DOHH2 (cell line): ENCODE measurements around the gene CANT1.
"Not testable (repeated sequence)": the region's sequence is repeated elsewhere in the genome, so short reads cannot be mapped to it uniquely, and the experiment has no call there.

Experiments
- H3F3A ChIP-seq: fragments of 200-600 bp; sonication (generic), shearing (Covaris generic); 2 replicates; pipeline ENCODE4 v1.6.0; 2016; ENCODE audit warnings: antibody characterized with exemption, mild to moderate bottlenecking; ENCODE audit not compliant: control insufficient read depth, insufficient read depth
- H3K27ac ChIP-seq: fragments of 200-600 bp; sonication (generic); 2 replicates; pipeline ENCODE4 v1.5.1; 2014; ENCODE audit warnings: low read depth, mild to moderate bottlenecking, low read length, moderate library complexity
- H3K27me3 ChIP-seq: fragments of 200-600 bp; sonication (generic); 2 replicates; pipeline ENCODE4 v1.6.1; 2014; ENCODE audit warnings: mild to moderate bottlenecking, low read length, mixed read lengths; ENCODE audit not compliant: control insufficient read depth
- H3K36me3 ChIP-seq: fragments of 200-600 bp; sonication (generic); 2 replicates; pipeline ENCODE4 v1.6.1; 2014; ENCODE audit warnings: mild to moderate bottlenecking, low read length, moderate library complexity, mixed read lengths; ENCODE audit not compliant: control insufficient read depth
- H3K4me1 ChIP-seq: fragments of 200-600 bp; sonication (generic); 2 replicates; pipeline ENCODE4 v1.6.1; 2014; ENCODE audit warnings: mild to moderate bottlenecking, low read length, mixed read lengths; ENCODE audit not compliant: control insufficient read depth
- H3K4me2 ChIP-seq: fragments of 200-600 bp; sonication (generic); 2 replicates; pipeline ENCODE4 v1.6.0; 2014; ENCODE audit warnings: mild to moderate bottlenecking, low read length, moderate library complexity
- H3K4me3 ChIP-seq: fragments of 200-600 bp; sonication (generic); 2 replicates; pipeline ENCODE4 v1.5.1; 2014; ENCODE audit warnings: mild to moderate bottlenecking, low read length, mixed read lengths
- H3K79me2 ChIP-seq: fragments of 200-600 bp; sonication (generic); 2 replicates; pipeline ENCODE4 v1.6.1; 2014; ENCODE audit warnings: mild to moderate bottlenecking, low read length, mixed read lengths; ENCODE audit not compliant: control insufficient read depth
- H3K9me2 ChIP-seq: fragments of 200-600 bp; sonication (generic); replicated peaks from 2 replicates; pipeline ENCODE4 v1.6.1; 2014; ENCODE audit warnings: mild to moderate bottlenecking, low read length, mixed read lengths; ENCODE audit not compliant: control insufficient read depth
- H3K9me3 ChIP-seq: fragments of 200-600 bp; sonication (generic); 2 replicates; pipeline ENCODE4 v1.6.1; 2014; ENCODE audit warnings: antibody characterized with exemption, low read length, mixed read lengths; ENCODE audit not compliant: control insufficient read depth, insufficient read depth
- H4K20me1 ChIP-seq: fragments of 200-600 bp; sonication (generic); 2 replicates; pipeline ENCODE4 v1.6.0; 2014; ENCODE audit warnings: low read depth, mild to moderate bottlenecking, antibody characterized with exemption, low read length, moderate library complexity; ENCODE audit not compliant: control insufficient read depth, insufficient read depth
- EZH2phosphoT487 ChIP-seq: fragments of 200-600 bp; sonication (generic); IDR thresholded peaks from 2 replicates; pipeline ENCODE4 v1.6.1; 2017; ENCODE audit warnings: borderline replicate concordance, mild to moderate bottlenecking, antibody characterized with exemption, low read length, moderate library complexity, mixed read lengths
- TF ChIP-seq, protein P1 (sequence below): fragments of 200-600 bp; sonication (generic); IDR thresholded peaks from one replicate; pipeline ENCODE4 v1.5.1; 2014; ENCODE audit warnings: antibody characterized with exemption, mild to moderate bottlenecking, low read depth, low read length; ENCODE audit not compliant: poor library complexity, severe bottlenecking

CANT1 gene

DNA sequence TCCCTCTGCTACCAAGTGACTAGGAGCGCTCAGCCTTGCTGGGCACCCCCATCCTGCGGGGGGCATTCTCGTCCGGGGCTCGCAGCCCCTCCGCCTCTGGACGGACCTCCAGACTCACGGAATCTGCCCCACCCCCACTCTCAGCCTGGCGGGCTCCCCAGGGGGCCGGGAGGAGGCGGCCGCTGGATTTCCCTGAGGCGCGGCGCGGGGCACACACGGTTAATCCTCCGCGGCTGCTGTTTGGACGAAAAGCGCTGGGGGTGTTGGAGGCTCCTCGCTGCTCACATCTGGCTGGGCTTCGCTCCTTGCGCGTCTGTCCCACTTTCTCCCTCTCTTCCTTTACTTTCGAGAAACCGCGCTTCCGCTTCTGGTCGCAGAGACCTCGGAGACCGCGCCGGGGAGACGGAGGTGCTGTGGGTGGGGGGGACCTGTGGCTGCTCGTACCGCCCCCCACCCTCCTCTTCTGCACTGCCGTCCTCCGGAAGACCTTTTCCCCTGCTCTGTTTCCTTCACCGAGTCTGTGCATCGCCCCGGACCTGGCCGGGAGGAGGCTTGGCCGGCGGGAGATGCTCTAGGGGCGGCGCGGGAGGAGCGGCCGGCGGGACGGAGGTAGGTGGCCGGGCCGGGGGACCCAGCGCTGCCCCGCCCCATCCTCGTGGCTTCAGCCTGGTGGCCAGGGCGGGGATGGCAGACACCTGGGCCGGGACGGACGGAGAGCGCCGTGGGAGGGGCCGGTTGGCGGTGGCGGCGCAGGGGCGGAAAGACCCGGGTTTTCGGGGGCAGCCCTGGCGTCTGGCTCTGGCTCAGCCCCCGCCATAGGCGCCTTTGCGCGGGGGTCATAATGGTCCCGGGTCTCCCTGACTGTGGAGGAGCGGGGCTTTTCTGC, 14.6 kb upstream of the CANT1 start, which contains the start of gene C1QTNF1:
TSS of gene C1QTNF1 (plus strand) at position 284 of the 886 bp plus-strand sequence. CDS start 19,800 bp downstream, outside the sequence.
- H3K4me3 ChIP-seq = no peak within 1 kb of the TSS
- no peaks in the 10 kb centered on the region for H3K9me3 ChIP-seq
- TF ChIP-seq, protein P1, sequence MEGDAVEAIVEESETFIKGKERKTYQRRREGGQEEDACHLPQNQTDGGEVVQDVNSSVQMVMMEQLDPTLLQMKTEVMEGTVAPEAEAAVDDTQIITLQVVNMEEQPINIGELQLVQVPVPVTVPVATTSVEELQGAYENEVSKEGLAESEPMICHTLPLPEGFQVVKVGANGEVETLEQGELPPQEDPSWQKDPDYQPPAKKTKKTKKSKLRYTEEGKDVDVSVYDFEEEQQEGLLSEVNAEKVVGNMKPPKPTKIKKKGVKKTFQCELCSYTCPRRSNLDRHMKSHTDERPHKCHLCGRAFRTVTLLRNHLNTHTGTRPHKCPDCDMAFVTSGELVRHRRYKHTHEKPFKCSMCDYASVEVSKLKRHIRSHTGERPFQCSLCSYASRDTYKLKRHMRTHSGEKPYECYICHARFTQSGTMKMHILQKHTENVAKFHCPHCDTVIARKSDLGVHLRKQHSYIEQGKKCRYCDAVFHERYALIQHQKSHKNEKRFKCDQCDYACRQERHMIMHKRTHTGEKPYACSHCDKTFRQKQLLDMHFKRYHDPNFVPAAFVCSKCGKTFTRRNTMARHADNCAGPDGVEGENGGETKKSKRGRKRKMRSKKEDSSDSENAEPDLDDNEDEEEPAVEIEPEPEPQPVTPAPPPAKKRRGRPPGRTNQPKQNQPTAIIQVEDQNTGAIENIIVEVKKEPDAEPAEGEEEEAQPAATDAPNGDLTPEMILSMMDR = no peak
- TF ChIP-seq EZH2phosphoT487 = no peak; the same call in 1 of the 2 replicates
- peaks cover 4% of the 10 kb centered on the region; the same call in 1 of the 2 replicates for H3K4me1 ChIP-seq
- no peak within 1 kb of the TSS for H3K27ac ChIP-seq
- no peaks in the 10 kb centered on the region for H3F3A ChIP-seq
- no peaks in the 10 kb centered on the region for H4K20me1 ChIP-seq
- no peaks in the 10 kb centered on the region for H3K79me2 ChIP-seq
- H3K9me2 ChIP-seq = no peaks in the 10 kb centered on the region
- peak within 1 kb of the TSS; percentile 21; the same call in 1 of the 2 replicates for H3K4me2 ChIP-seq
- no peaks in the 10 kb centered on the region for H3K36me3 ChIP-seq
- peaks cover 62% of the 10 kb centered on the region for H3K27me3 ChIP-seq

DNA sequence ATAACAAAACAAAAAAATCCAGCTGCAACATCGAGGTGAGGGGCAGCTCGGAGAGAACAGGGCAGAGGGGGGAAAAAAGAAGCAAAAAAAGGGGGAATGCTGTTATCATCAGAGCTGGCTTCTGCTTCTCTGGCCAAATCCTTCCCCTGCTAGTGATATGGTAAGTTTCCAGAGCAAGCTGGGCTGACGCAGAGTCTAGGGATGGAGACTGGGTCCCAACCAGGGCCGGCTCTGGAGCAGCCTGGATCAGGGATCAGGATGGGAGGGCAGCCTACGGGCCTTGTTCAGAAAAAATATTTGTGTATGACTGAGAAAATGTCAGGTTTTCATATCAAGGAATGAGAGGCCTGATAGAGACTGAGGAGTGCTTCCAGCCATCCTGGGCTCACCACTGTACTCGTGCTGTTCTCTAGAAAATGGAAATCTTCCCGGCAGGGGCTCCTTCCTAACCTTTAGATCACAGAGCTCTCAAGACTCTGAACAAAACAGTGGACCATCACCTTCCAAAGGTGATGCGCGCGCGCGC, 13.7 kb upstream of the CANT1 start:
- Histone ChIP-seq H3K4me3 (no peak overlapping the region), H3K36me3 (no peaks in the 10 kb centered on the region), H3K27ac (no peak overlapping the region), H3K4me1 (peaks cover 4% of the 10 kb centered on the region; the same call in 1 of the 2 replicates), H3K4me2 (no peak overlapping the region), H3K9me3 (no peaks in the 10 kb centered on the region), H3F3A (no peaks in the 10 kb centered on the region), H3K9me2 (no peaks in the 10 kb centered on the region), H3K27me3 (peaks cover 62% of the 10 kb centered on the region), H4K20me1 (no peaks in the 10 kb centered on the region), H3K79me2 (no peaks in the 10 kb centered on the region)
- TF ChIP-seq EZH2phosphoT487 = no peak
- TF ChIP-seq, protein P1 = no peak

DNA sequence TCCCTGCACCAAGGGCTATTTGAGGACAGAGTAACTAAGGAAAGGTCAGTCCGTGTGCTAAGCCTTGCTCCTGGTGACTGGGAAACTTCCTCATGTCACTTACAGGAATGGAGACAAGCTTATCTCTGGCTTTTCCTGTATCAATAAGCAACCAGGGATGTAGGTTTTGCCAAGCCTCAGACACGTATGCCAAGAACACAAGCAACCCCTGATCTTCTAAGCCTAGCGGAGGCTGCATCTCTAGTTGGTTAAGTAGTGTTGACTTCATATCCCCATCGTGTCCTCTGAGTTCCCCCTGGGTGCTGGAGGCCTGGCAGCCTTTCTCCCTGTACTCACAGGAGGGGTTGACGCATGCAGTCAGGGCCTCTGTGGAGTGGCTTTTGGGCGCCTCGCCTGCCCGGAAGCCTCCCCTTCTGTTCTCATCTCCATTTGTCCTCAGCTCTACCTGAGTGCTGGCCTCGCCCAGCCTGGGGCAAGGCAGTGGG, 13.0 kb upstream of the CANT1 start:
- H3K36me3 ChIP-seq = no peaks in the 10 kb centered on the region
- no peak for TF ChIP-seq EZH2phosphoT487
- TF ChIP-seq, protein P1 = no peak

DNA sequence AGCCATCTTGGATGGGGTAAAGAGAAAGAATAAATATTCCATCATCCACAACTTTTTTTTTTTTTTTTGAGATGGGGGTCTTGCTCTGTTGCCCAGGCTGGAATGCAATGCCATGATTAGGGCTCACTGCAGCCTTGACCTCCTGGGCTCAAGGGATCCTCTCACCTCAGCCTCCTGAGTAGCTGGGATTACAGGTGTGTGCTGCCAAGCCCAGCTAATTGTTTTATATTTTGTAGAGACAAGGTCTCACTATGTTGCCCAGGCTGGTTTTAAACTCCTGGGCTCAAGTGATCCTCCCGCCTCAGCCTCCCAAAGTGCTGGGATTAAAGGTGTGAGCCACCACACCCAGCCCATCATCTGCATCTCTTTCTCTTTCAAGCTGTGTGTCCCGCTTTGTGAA, 12.4 kb upstream of the CANT1 start:
- H3K27me3 ChIP-seq = peaks cover 53% of the 10 kb centered on the region

More for the DNA sequence above, 13.0 kb upstream of the CANT1 start:
- Histone ChIP-seq H3K9me3 (no peaks in the 10 kb centered on the region), H3K4me3 (no peak overlapping the region), H4K20me1 (no peaks in the 10 kb centered on the region), H3K27me3 (peaks cover 59% of the 10 kb centered on the region), H3F3A (no peaks in the 10 kb centered on the region), H3K27ac (no peak overlapping the region), H3K9me2 (no peaks in the 10 kb centered on the region), H3K79me2 (no peaks in the 10 kb centered on the region), H3K4me2 (no peak overlapping the region), H3K4me1 (peaks cover 4% of the 10 kb centered on the region; the same call in 1 of the 2 replicates)

More for the DNA sequence above, 12.4 kb upstream of the CANT1 start:
- H3K79me2 ChIP-seq, H3K4me1 ChIP-seq, H3K9me2 ChIP-seq, H4K20me1 ChIP-seq, H3K27ac ChIP-seq, H3K9me3 ChIP-seq, H3K36me3 ChIP-seq, H3F3A ChIP-seq, H3K4me3 ChIP-seq, H3K4me2 ChIP-seq: not testable (repeated sequence)
